ENCODE results near the gene MACROD1.

- TF ChIP-seq CTCF (IDR thresholded peaks at IDR 0.05) (no peak), POLR2A (IDR thresholded peaks at IDR 0.05) (no peak)
Measured at GRCh38 chr11:64071849-64072248, 94.1 kb downstream of the MACROD1 start.

All from adrenal gland (tissue), 5 donors.